HG03135 (cell line): ENCODE results near the gene PGPEP1.

Experiments used
- ATAC-seq: cut with Tn5 transposase; IDR thresholded peaks from one replicate; pipeline ENCODE4 v1.9.1; 2021; ENCODE audit warnings: mild to moderate bottlenecking, moderate library complexity; ENCODE audit not compliant: unreplicated experiment

Gene PGPEP1

DNA sequence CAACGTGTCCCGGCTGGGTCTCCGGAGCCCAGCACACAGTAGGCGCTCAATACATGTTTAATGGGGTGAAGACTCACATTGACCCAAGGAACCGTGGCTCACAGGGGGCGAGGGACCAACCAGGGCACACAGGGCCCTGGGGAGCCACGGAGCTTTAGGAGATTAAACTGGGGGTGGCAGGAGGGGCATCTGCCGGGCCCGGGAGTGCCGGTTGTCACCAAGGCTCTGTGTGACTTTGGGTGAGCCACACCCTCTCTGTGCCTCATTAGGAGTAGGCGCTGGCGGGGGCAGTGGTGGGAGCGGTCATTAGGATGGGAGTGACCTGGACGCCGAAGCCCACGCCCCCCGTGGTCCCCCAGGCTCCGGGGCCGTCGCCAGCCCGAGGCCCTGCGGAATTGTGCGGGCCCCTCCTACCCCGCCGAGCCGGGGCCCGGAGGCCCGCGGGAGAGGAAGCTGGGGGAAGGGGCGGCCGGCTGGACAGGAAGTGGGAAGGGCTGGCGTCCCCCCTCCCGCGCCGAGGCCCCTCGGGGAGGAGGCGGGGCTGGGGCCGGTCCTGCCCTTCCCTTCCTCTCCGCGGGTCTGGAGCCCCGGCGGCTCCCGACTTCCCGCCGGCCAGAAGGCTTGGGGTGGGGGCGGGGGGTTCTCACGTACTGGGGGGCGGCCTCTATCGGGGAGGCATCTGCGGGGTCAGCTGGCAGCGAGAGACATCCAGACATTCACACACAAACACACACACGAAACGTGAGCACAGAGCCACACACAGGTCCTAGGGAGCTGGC lies 77.0 kb downstream of the PGPEP1 start:
- no peak for ATAC-seq

DNA sequence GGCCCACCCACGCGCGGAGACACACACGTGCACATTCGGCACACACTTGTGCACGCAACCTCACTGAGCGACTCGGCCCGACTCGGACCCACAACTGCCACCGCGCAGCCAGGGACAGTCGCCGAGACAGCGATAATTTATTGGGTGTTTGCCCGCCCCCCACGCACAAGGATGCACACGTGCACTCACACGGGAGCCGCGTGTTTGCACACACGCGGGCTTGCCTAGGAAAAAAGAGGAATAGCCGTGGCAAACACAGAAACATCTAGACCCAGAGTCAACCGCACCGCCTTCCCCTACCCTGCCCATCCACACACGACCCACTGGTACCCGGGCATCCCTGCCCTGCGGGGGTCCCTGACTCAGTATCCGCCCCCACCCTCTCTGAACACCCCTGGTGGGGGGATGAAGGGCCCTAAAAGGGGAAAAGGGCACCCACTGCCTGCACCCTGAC lies 77.7 kb downstream of the PGPEP1 start:
- ATAC-seq: no peak

DNA sequence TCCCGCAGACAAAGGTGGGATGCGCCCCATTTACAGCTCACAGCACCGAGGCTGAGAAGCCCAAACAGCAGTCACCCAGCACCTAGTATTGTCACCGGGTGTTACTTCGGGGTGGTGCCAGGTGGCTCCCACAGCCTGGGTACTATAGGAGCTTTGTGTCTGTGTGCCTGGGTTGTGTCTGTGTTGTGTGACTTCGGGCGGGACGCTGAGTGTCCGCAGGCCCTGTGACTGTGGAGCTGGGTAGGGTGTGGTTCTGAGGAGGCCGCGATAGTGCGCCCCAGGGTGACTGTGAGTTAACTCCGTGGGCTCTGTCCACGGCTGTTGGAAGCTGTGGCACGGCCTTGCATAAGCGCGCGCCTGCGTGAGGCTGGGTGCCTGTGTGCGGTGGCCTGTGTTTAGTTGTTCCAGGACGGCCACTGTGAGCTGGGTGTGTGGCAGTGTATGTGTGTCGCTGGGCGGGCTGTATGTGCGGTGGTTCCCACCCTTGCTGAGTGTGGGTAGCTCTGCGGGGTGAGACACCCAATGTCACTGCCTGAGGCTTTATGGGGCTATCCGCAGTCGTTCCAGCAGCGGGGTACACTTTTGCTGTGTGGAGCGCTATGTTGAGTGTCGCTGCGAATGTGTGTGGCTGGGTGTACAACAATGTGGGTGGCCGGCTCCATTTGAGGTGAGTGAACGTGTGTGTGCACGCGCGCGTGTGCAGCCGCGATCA lies 78.2 kb downstream of the PGPEP1 start:
- no peak for ATAC-seq

DNA sequence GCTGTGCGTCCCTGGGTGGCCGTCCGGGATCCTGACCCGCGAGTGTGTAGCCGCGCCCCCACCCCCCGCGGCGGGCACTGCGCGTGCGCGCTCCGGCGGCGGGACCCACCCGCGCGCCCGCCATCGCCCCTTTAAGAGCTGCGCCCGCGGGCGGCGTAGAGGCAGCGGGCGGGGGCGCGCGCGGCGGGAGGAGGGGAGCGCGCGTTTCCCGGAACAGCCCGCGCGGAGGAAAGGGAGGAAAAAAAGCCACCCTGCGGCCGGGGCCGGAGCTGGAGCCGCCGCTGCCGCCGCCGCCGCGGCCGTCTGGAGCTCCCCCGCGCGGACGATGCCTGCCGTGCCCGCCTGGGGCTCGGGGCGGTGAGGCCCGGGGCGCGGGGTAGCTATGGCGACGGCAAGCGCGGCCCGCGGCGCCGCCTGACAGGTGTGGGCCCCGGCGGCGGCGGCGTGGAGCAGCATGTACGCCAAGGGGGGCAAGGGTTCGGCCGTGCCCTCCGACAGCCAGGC lies 78.8 kb downstream of the PGPEP1 start, which contains the start of gene SSBP4:
TSS of gene SSBP4 (plus strand) at position 204 of the 504 bp plus-strand sequence. CDS start at position 455, 251 bp downstream.
- ATAC-seq: peak; percentile 43
